Subcutaneous abdominal adipose tissue (tissue), 5 donors: ENCODE data around the gene ZDHHC17.
"Not testable (repeated sequence)": the region's sequence is repeated elsewhere in the genome, so short reads cannot be mapped to it uniquely, and the experiment has no call there.

ENCODE experiments used
- H3K27ac ChIP-seq: one replicate; pipeline ENCODE4 v1.7.0; 2013; ENCODE audit warnings: low read depth, mild to moderate bottlenecking, inconsistent platforms, low read length, moderate library complexity
- H3K27me3 ChIP-seq, 5 donors: one replicate each; pipeline ENCODE4 v1.7.0; 2013; ENCODE audit warnings: low read length in 5 of 5, inconsistent platforms in 1 of 5; ENCODE audit not compliant: control insufficient read depth in 5 of 5, insufficient read depth in 4 of 5
- H3K36me3 ChIP-seq, 5 donors: one replicate each; pipeline ENCODE4 v1.7.0; 2013; ENCODE audit warnings: low read length in 5 of 5; ENCODE audit not compliant: control insufficient read depth in 5 of 5, insufficient read depth in 5 of 5
- H3K4me1 ChIP-seq, 5 donors: one replicate each; pipeline ENCODE4 v1.7.0; 2013; ENCODE audit warnings: low read length in 5 of 5, mild to moderate bottlenecking in 3 of 5, moderate library complexity in 1 of 5; ENCODE audit not compliant: control insufficient read depth in 5 of 5, insufficient read depth in 5 of 5
- H3K4me3 ChIP-seq, 5 donors: one replicate each; pipeline ENCODE4 v1.7.0; 2013; ENCODE audit warnings: low read length in 5 of 5, low read depth in 1 of 5
- H3K9ac ChIP-seq, 5 donors: one replicate each; pipeline ENCODE4 v1.7.0; 2013; ENCODE audit warnings: low read length in 5 of 5, mild to moderate bottlenecking in 4 of 5, moderate library complexity in 3 of 5
- H3K9me3 ChIP-seq, 5 donors: one replicate each; pipeline ENCODE4 v1.7.0; 2013; ENCODE audit warnings: low read length in 5 of 5; ENCODE audit not compliant: control insufficient read depth in 5 of 5
- donor health status: healthy.
- donor health status: healthy.
- donor health status: healthy.
- donor health status: healthy.
- donor health status: healthy.

ZDHHC17 gene

DNA sequence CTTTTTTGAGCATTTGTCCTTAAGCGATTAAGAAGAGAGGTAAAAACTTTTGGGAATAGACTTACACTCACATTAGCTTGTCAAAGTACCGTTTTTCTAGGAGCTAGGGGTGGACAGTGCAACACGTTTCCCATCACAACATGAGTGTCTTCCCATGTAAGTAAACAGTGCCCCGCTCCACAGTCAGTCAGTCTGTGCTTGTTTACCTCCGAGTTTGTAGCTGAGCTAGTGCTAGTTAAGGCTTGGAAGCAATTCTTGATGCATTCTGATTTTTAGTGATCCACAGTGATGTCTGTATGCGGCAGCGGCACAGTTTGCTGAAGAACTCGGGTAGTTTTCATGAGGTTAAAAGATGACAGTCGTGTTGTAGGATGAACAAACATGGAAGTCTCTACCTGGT is 941 bp downstream of the ZDHHC17 start:
- Histone ChIP-seq H3K9ac (peak overlapping the region; percentile 87 to 96 (median 92)), H3K4me1 (peaks cover 0 to 28% (median 26%) of the 10 kb centered on the region in 5 donors), H3K4me3 (peak overlapping the region; percentile 96 to 97 (median 97)), H3K9me3 (no peaks in the 10 kb centered on the region), H3K27me3 (no peaks in the 10 kb centered on the region), H3K36me3 (no peaks in the 10 kb centered on the region), H3K27ac (peak overlapping the region; percentile 95)

- no peaks in the 10 kb centered on the region for H3K27me3 ChIP-seq
- H3K4me3 ChIP-seq: peak overlapping the region in 2 of 5 donors; percentile 96 to 97
- H3K27ac ChIP-seq: no peak overlapping the region
- H3K9me3 ChIP-seq: no peaks in the 10 kb centered on the region
- peak overlapping the region in 1 of 5 donors; percentile 90 for H3K9ac ChIP-seq
- peaks cover 0 to 28% (median 26%) of the 10 kb centered on the region in 5 donors for H3K4me1 ChIP-seq
- H3K36me3 ChIP-seq: no peaks in the 10 kb centered on the region
Measured at GRCh38 chr12:76765598-76765997, 1.7 kb downstream of the ZDHHC17 start.

DNA sequence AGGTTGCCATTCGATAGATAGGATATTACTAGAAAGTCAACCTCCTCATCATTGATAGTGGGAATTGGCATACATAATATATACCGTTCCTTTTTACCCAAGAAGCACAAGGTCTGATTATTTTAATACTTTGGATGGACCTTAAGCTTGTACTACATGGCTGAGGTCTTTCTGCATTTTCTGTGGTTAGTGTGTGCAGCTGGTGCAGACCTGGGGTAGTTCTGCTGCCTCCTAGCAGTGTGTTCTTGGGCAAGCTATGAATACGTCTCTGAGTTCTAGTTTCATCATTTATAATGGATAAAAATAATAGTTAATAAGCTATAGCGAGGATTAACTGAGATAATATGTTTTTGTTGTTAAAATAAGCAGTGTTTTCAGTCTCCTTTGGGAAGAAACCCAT is 2.2 kb downstream of the ZDHHC17 start:
- H3K27me3 ChIP-seq: no peaks in the 10 kb centered on the region
- no peak overlapping the region for H3K27ac ChIP-seq
- H3K9me3 ChIP-seq: no peaks in the 10 kb centered on the region
- H3K4me3 ChIP-seq: no peak overlapping the region
- no peak overlapping the region for H3K9ac ChIP-seq
- peaks cover 0 to 28% (median 26%) of the 10 kb centered on the region in 5 donors for H3K4me1 ChIP-seq
- no peaks in the 10 kb centered on the region for H3K36me3 ChIP-seq

GRCh38 chr12:76768576-76768975 is 4.7 kb downstream of the ZDHHC17 start:
- Histone ChIP-seq H3K27ac (no peak overlapping the region), H3K9ac (no peak overlapping the region), H3K4me1 (peaks cover 0 to 24% (median 19%) of the 10 kb centered on the region in 5 donors), H3K9me3 (no peaks in the 10 kb centered on the region), H3K4me3 (no peak overlapping the region), H3K36me3 (peaks cover 0 to 4% (median 0%) of the 10 kb centered on the region in 5 donors), H3K27me3 (no peaks in the 10 kb centered on the region)

DNA sequence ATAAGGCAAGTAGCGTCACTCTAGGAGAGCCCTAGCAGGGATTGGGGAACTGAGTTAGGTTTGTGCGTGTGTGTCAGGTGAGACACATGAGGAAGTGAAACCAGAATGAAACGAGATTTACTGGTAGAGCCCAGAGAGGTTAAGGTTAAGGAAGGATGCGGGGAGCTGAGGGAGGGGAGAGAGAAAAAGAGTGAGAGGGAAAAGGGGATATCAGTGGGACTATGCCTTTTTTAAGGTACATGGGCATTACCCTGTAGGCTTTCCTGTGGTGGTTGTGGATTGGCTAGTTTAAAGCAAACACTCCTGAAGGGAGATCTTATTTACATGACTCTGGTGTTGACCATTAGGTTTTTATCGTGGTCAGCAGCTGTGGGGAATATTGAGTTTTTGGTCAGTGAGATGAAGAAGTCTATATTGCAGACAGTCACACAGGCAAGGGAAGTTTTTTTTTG is 13.9 kb downstream of the ZDHHC17 start:
- H3K36me3 ChIP-seq: peaks cover 0 to 3% (median 0%) of the 10 kb centered on the region in 5 donors
- H3K27ac ChIP-seq: no peak overlapping the region
- no peak overlapping the region for H3K9ac ChIP-seq
- H3K27me3 ChIP-seq: no peaks in the 10 kb centered on the region
- no peaks in the 10 kb centered on the region for H3K9me3 ChIP-seq
- peaks cover 2 to 14% (median 9%) of the 10 kb centered on the region in 5 donors for H3K4me1 ChIP-seq
- no peak overlapping the region for H3K4me3 ChIP-seq

DNA sequence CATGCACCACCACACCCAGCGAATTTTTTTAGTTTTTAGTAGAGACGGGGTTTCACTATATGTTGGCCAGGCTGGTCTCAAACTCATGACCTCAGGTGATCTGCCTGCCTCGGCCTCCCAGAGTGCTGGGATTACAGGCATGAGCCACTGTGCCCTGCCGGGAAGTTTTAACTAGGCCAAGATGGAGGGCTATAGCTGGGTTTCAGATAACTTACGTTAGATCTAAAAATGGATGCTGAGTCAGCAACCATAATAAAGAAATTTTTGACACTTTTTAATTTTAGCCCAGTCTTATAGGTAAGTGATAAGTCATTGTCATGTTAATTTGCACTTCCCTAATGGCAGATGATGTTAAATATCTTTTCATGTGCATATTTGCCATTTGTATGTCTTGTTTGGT is 14.4 kb downstream of the ZDHHC17 start:
- no peak overlapping the region for H3K4me3 ChIP-seq
- H3K9me3 ChIP-seq: no peaks in the 10 kb centered on the region
- H3K36me3 ChIP-seq: no peaks in the 10 kb centered on the region
- peaks cover 2 to 14% (median 9%) of the 10 kb centered on the region in 5 donors for H3K4me1 ChIP-seq
- H3K27me3 ChIP-seq: no peaks in the 10 kb centered on the region
- no peak overlapping the region for H3K9ac ChIP-seq
- no peak overlapping the region for H3K27ac ChIP-seq

DNA sequence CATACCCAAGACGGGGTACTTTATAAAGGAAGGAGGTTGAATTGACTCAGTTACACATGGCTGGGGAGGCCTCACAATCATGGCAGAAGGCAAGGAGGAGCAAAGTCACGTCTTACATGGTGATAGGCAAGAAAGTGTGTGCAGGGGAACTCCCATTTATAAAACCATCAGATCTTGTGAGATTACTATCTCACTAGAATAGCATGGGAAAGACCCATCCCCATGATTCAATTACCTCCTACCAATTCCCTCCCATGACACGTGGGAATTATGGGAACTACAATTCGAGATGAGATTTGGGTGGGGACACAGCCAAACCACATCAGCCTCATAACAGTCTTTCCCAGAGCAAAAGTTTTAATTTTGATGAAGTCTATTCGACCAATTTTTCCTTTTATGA is 15.4 kb downstream of the ZDHHC17 start:
- not testable (repeated sequence) for H3K36me3 ChIP-seq, H3K27me3 ChIP-seq, H3K4me3 ChIP-seq, H3K9me3 ChIP-seq, H3K9ac ChIP-seq, H3K27ac ChIP-seq
- H3K4me1 ChIP-seq: peaks cover 2 to 16% (median 13%) of the 10 kb centered on the region in 5 donors

- Histone ChIP-seq H3K9ac (no peak overlapping the region), H3K4me3 (no peak overlapping the region), H3K36me3 (no peaks in the 10 kb centered on the region), H3K4me1 (peaks cover 2 to 27% (median 22%) of the 10 kb centered on the region in 5 donors), H3K27ac (no peak overlapping the region), H3K27me3 (no peaks in the 10 kb centered on the region), H3K9me3 (no peaks in the 10 kb centered on the region)
Measured at GRCh38 chr12:76781321-76781720, 17.4 kb downstream of the ZDHHC17 start.

- no peak overlapping the region for H3K4me3 ChIP-seq
- no peaks in the 10 kb centered on the region for H3K27me3 ChIP-seq
- no peak overlapping the region for H3K27ac ChIP-seq
- no peaks in the 10 kb centered on the region for H3K9me3 ChIP-seq
- no peak overlapping the region for H3K9ac ChIP-seq
- peaks cover 2 to 27% (median 18%) of the 10 kb centered on the region in 5 donors for H3K4me1 ChIP-seq
- H3K36me3 ChIP-seq: no peaks in the 10 kb centered on the region
Measured at GRCh38 chr12:76782526-76782925, 18.6 kb downstream of the ZDHHC17 start.

DNA sequence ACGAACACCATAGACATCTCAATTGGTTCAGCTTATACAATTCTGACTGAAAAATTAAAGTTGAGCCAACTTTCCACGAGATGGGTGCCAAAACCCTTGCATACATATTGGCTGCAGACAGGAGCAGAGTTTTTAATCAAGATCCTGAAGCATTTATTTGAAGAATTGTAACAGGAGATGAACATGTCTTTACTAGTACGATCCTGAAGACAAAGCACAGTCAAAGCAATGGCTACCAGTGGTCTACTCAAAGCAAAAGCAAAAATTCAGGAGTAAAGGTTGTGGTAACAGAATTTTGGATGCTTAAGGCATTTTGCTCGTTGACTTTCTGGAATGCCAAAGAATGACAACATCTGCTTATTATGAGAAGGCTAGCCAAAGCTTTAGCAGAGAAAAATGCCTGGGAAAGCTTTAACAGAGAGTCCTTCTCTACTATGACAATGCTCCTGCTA is 20.7 kb downstream of the ZDHHC17 start:
- Histone ChIP-seq H3K36me3 (no peaks in the 10 kb centered on the region), H3K4me3 (peak overlapping the region in 4 of 5 donors; percentile 7 to 50 (median 30)), H3K27ac (peak overlapping the region; percentile 25), H3K9me3 (no peaks in the 10 kb centered on the region), H3K9ac (peak overlapping the region in 1 of 5 donors; percentile 4), H3K4me1 (peaks cover 2 to 29% (median 14%) of the 10 kb centered on the region in 5 donors), H3K27me3 (no peaks in the 10 kb centered on the region)
